ENCODE data around the gene CYSTM1. TPM values are rescaled to one million over a fixed set of nuclear protein-coding genes. Genes with fewer than 3 reads are reported as not detected.

Gene CYSTM1
- total and polyA plus RNA-seq, 2 of the 8 experiments (the other 6 are each of a cell fraction or from before 2014, with no cell fraction given): 25.0 to 47.8 TPM

GRCh38 chr5:140202078-140202477 is 27.1 kb downstream of the CYSTM1 start:
- FAIRE-seq: no peak
- no peak overlapping the region for H3K14ac ChIP-seq (ENCODE audit: insufficient read length)
- no peak overlapping the region for H3K56ac ChIP-seq (replicated peaks; ENCODE audit: insufficient read length, low read depth, low read length)
- H3K23me2 ChIP-seq (ENCODE audit: low read depth, low read length): no peaks in the 10 kb centered on the region; the same call in 1 of the 2 replicates
- H3K18ac ChIP-seq (ENCODE audit: extremely low read depth, low read length): no peak overlapping the region
- no peak overlapping the region for H2BK12ac ChIP-seq (ENCODE audit: low read depth, low read length)
- H3K27ac ChIP-seq (ENCODE audit: low read depth, low read length): no peak overlapping the region
- no peak overlapping the region for H4K8ac ChIP-seq (ENCODE audit: extremely low read depth, insufficient read depth, low read length)
- no peak overlapping the region for H2BK5ac ChIP-seq (ENCODE audit: low read depth, low read length)
- no peaks in the 10 kb centered on the region for H3K79me2 ChIP-seq (ENCODE audit: control insufficient read depth in 1 of 2, insufficient read depth in 2 of 2, low read length in 2 of 2)
- no peak overlapping the region for H2BK20ac ChIP-seq (ENCODE audit: low read length)
- no peak overlapping the region for H4K5ac ChIP-seq (ENCODE audit: insufficient read length, low read depth, low read length)
- ChIA-PET POLR2A (ENCODE audit: partially characterized antibody) (no interaction called here), CTCF (ENCODE audit: partially characterized antibody) (no interaction called here)
- no peaks in the 10 kb centered on the region for H4K20me1 ChIP-seq (replicated peaks in 1 of 2; ENCODE audit: control insufficient read depth in 1 of 2, insufficient read depth in 2 of 2, low read length in 2 of 2)
- no peak overlapping the region for H3K4me2 ChIP-seq (ENCODE audit: insufficient read depth in 1 of 2, low read depth in 2 of 2, low read length in 2 of 2)
- no peak overlapping the region for H3K9ac ChIP-seq (replicated peaks in 1 of 4; ENCODE audit: extremely low read depth in 1 of 4, low read depth in 3 of 4, low read length in 3 of 4)
- peaks cover 0 to 5% (median 4%) of the 10 kb centered on the region in 4 experiments; a peak in 5 of 7 replicates for H3K4me1 ChIP-seq (replicated peaks in 1 of 4; ENCODE audit: control insufficient read depth in 3 of 4, insufficient read depth in 4 of 4, low read length in 3 of 4)
- no peak overlapping the region for H3K4me3 ChIP-seq (ENCODE audit: extremely low read depth in 1 of 4, insufficient read depth in 2 of 4, low read depth in 3 of 4, low read length in 4 of 4)
- no peaks in the 10 kb centered on the region for H3K9me3 ChIP-seq (ENCODE audit: insufficient read depth in 2 of 2, low read depth in 1 of 2, low read length in 1 of 2)
- H3K23ac ChIP-seq (ENCODE audit: insufficient read length): no peak overlapping the region
- H3K36me3 ChIP-seq (ENCODE audit: control insufficient read depth in 2 of 4, insufficient read depth in 4 of 4, low read length in 3 of 4): no peaks in the 10 kb centered on the region
- WGBS, 2 experiments (ENCODE audit: extremely low coverage in 1 of 2, insufficient coverage in 1 of 2, insufficient read length in 1 of 2, insufficient replicate concordance in 2 of 2, low coverage in 1 of 2, low lambda C conversion rate in 2 of 2, missing lambda C conversion rate in 1 of 2): 75% methylated on average over 4 of the region's 4 CpGs; no CpG with 5 or more reads in 1 of the 2 experiments
- H2BK120ac ChIP-seq (replicated peaks; ENCODE audit: low read depth, low read length): no peak overlapping the region
- no peak overlapping the region for H3K4ac ChIP-seq (replicated peaks; ENCODE audit: insufficient read length, low read depth, low read length)
- H4K91ac ChIP-seq (replicated peaks; ENCODE audit: insufficient read length, low read length): no peak overlapping the region
- no peak overlapping the region for H2AFZ ChIP-seq (ENCODE audit: low read length)
- no peak for DNase-seq (ENCODE audit: low read depth in 1 of 2, low spot score in 2 of 2)
- H3K27me3 ChIP-seq (replicated peaks in 1 of 4; ENCODE audit: control insufficient read depth in 3 of 4, extremely low read depth in 1 of 4, insufficient read depth in 3 of 4, low read length in 3 of 4): no peaks in the 10 kb centered on the region
- H2AK5ac ChIP-seq (ENCODE audit: low read depth, low read length): no peak overlapping the region
- no peak overlapping the region for H2BK15ac ChIP-seq (ENCODE audit: low read length)
- H3K79me1 ChIP-seq (ENCODE audit: low read depth, low read length): no peaks in the 10 kb centered on the region
- TF ChIP-seq CHD2 (IDR thresholded peaks at IDR 0.05; ENCODE audit: low read length): no peak
- no peak for TF ChIP-seq TBP (IDR thresholded peaks at IDR 0.05; ENCODE audit: low read depth, low read length)
- no peak for TF ChIP-seq BRCA1 (IDR thresholded peaks at IDR 0.05; ENCODE audit: low read depth, low read length)
- no peak for TF ChIP-seq GABPA (IDR thresholded peaks at IDR 0.05; ENCODE audit: borderline replicate concordance, insufficient read depth, low read length)
- TF ChIP-seq MAX (IDR thresholded peaks at IDR 0.05): no peak
- TF ChIP-seq ATF2 (IDR thresholded peaks at IDR 0.05; ENCODE audit: low read length): no peak
- no peak for TF ChIP-seq POLR2AphosphoS5 (IDR thresholded peaks at IDR 0.05; ENCODE audit: low read depth, low read length)
- TF ChIP-seq, protein P1, sequence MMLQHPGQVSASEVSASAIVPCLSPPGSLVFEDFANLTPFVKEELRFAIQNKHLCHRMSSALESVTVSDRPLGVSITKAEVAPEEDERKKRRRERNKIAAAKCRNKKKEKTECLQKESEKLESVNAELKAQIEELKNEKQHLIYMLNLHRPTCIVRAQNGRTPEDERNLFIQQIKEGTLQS (IDR thresholded peaks at IDR 0.05; ENCODE audit: insufficient read depth, low read depth, low read length): no peak
- TF ChIP-seq SUZ12 (IDR thresholded peaks at IDR 0.05; ENCODE audit: low read length): no peak
- no peak for TF ChIP-seq PHF8 (conservative IDR thresholded peaks at IDR 0.05; ENCODE audit: low read depth, low read length)
- no peak for TF ChIP-seq SAP30 (IDR thresholded peaks at IDR 0.05; ENCODE audit: insufficient read depth, insufficient replicate concordance, low read length)

Measured in H1 (cell line).